GM06990 (cell line): Measurements from ENCODE around the gene IFFO2.

Experiments
- DNase-seq: peaks from one replicate; pipeline ENCODE4 v3.0.0-alpha.2; 2011; ENCODE audit not compliant: insufficient read length; ENCODE audit errors: extremely low read depth
- H3K27me3 ChIP-seq: replicated peaks from 2 replicates; pipeline ENCODE4 v1.6.0; 2011; ENCODE audit warnings: low read length; ENCODE audit not compliant: control insufficient read depth, insufficient read depth
- H3K36me3 ChIP-seq: 2 replicates; pipeline ENCODE4 v1.5.1; 2011; ENCODE audit warnings: low read length; ENCODE audit not compliant: control insufficient read depth, insufficient read depth
- H3K4me3 ChIP-seq: replicated peaks from 2 replicates; pipeline ENCODE4 v1.5.1; 2011; ENCODE audit warnings: low read depth, mild to moderate bottlenecking, control low read depth, low read length
- TF ChIP-seq, protein P1 (sequence below): IDR thresholded peaks from 2 replicates; pipeline ENCODE4 v1.5.1; 2011; ENCODE audit warnings: low read length, control low read depth, mild to moderate bottlenecking, inconsistent platforms; ENCODE audit not compliant: insufficient read depth, poor library complexity, severe bottlenecking

The IFFO2 gene

GRCh38 chr1:18936814-18937481 lies 19.5 kb downstream of the IFFO2 start:
- TF ChIP-seq, protein P1, sequence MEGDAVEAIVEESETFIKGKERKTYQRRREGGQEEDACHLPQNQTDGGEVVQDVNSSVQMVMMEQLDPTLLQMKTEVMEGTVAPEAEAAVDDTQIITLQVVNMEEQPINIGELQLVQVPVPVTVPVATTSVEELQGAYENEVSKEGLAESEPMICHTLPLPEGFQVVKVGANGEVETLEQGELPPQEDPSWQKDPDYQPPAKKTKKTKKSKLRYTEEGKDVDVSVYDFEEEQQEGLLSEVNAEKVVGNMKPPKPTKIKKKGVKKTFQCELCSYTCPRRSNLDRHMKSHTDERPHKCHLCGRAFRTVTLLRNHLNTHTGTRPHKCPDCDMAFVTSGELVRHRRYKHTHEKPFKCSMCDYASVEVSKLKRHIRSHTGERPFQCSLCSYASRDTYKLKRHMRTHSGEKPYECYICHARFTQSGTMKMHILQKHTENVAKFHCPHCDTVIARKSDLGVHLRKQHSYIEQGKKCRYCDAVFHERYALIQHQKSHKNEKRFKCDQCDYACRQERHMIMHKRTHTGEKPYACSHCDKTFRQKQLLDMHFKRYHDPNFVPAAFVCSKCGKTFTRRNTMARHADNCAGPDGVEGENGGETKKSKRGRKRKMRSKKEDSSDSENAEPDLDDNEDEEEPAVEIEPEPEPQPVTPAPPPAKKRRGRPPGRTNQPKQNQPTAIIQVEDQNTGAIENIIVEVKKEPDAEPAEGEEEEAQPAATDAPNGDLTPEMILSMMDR, result no peak
- Histone ChIP-seq H3K36me3 (no peaks in the 10 kb centered on the region), H3K4me3 (no peak overlapping the region), H3K27me3 (no peaks in the 10 kb centered on the region)
- no peak for DNase-seq

DNA sequence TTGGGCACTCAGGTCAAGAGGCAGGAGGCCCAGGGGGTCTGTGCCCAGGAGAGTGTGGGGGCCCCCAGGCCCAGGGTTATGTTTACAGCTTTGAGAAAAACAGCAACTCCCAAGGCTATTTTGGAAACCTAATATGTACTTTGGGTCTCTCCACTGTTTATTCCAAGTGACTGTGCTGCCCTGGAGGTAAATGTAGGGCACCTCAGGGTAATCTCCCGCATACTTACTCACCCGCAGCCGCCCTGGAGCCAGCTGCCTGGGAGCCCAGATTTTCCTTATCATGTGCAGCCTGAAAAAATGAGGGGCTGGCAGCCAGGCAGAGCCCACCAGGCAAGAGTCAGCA lies 20.0 kb downstream of the IFFO2 start:
- TF ChIP-seq, protein P1, result no peak
- Histone ChIP-seq H3K36me3 (no peaks in the 10 kb centered on the region), H3K4me3 (no peak overlapping the region), H3K27me3 (no peaks in the 10 kb centered on the region)
- DNase-seq, result no peak

DNA sequence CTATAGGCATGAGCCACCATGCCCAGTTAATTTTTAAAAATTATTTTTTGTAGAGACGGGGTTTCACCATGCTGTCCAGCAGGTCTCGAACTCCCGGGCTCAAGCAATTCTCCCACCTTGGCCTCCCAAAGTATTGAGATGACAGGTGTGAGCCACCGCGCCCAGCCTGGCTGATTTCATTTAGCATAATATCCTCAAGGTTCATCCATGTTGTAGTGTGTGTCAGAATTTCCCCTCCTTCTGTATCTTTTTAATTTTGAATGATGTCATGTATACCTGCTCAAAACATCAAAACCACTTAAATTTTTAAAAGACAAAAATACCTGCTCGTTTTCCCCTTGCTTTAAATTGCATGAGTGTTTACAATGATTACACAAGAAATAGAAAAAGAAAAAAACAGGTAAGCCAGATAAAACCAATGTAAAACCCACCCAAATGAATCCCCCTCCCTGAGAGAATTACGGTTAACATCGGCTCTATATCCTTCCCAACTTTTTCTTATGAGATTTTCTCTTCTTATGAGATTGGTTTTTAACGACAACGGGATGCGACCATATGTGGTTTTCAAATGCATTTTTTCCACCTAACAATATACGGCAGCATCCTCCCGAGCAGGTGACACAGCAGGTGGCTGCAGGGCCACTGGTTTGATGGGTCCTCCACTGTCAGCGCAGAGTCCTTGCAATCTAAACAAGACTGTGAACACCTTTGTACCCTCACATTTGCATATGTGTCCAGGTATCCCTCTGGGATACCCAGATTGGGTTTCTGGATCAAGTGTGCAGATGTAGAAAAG lies 22.1 kb downstream of the IFFO2 start:
- no peaks in the 10 kb centered on the region for H3K36me3 ChIP-seq
- DNase-seq, result no peak
- no peaks in the 10 kb centered on the region for H3K27me3 ChIP-seq
- no peak overlapping the region for H3K4me3 ChIP-seq
- TF ChIP-seq, protein P1, result no peak

GRCh38 chr1:18932879-18933278 lies 23.6 kb downstream of the IFFO2 start:
- Histone ChIP-seq H3K27me3 (no peaks in the 10 kb centered on the region), H3K4me3 (no peak overlapping the region), H3K36me3 (no peaks in the 10 kb centered on the region)
- TF ChIP-seq, protein P1, result no peak
- DNase-seq, result no peak

DNA sequence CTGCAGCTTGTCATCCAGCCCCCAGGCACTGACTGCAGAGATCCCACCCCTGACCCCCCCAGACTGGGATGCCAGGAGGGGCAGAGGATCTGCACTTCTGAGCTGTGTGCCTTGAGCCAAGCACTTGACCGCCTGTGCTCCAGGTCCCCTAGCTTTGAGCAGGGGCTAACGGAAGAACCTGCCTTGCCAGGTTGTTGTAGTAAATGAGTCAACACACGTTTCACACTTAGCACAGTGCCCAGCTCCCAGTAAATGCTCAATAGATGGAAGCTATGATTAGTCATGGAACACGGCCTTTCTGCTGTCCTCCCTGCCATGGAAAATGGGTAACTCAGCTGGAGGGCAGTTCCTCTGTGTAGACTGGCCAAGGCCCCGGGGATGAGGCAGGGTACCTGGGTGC lies 24.1 kb downstream of the IFFO2 start:
- TF ChIP-seq, protein P1, result no peak
- no peak overlapping the region for H3K4me3 ChIP-seq
- H3K36me3 ChIP-seq, result no peaks in the 10 kb centered on the region
- no peaks in the 10 kb centered on the region for H3K27me3 ChIP-seq
- no peak for DNase-seq

- TF ChIP-seq, protein P1, result no peak
- H3K36me3 ChIP-seq, result no peaks in the 10 kb centered on the region
- no peak overlapping the region for H3K4me3 ChIP-seq
- DNase-seq, result no peak
- H3K27me3 ChIP-seq, result no peaks in the 10 kb centered on the region
Measured at GRCh38 chr1:18931730-18932129, 24.7 kb downstream of the IFFO2 start.
